SK-N-SH treated with all-trans-retinoic acid at 6 μM for 48 hours (cell line): ENCODE data around the gene DNTTIP2.

Experiments used
- ATAC-seq: fragments of 200-7000 bp; cut with Tn5 transposase; 3 replicates; pipeline ENCODE4 v1.9.1; 2020; ENCODE audit warnings: mild to moderate bottlenecking, moderate library complexity
- BACH2 ChIP-seq: fragments of 250-450 bp; sonication (Bioruptor Pico); IDR thresholded peaks from 2 replicates; pipeline ENCODE4 v1.9.0; 2021; ENCODE audit warnings: mild to moderate bottlenecking, borderline replicate concordance
- CSDC2 ChIP-seq: fragments of 250-450 bp; sonication (Bioruptor Pico); IDR thresholded peaks from 2 replicates; pipeline ENCODE4 v1.5.0; 2020; ENCODE audit warnings: mild to moderate bottlenecking, moderate library complexity
- CSRNP3 ChIP-seq: fragments of 250-450 bp; sonication (Bioruptor Pico); IDR thresholded peaks from 2 replicates; pipeline ENCODE4 v1.5.1; 2021; ENCODE audit warnings: mild to moderate bottlenecking, moderate library complexity
- ESRRG ChIP-seq: fragments of 250-450 bp; sonication (Bioruptor Pico); IDR thresholded peaks from 2 replicates; pipeline ENCODE4 v1.6.1; 2021; ENCODE audit warnings: mild to moderate bottlenecking
- GLIS3 ChIP-seq: fragments of 250-450 bp; sonication (Bioruptor Pico); IDR thresholded peaks from 2 replicates; pipeline ENCODE4 v1.5.0; 2020; ENCODE audit warnings: mild to moderate bottlenecking, moderate library complexity
- ISL1 ChIP-seq: fragments of 250-450 bp; sonication (Bioruptor Pico); IDR thresholded peaks from 2 replicates; pipeline ENCODE4 v2.1.2; 2022; ENCODE audit warnings: mild to moderate bottlenecking, moderate library complexity
- PATZ1 ChIP-seq: fragments of 250-450 bp; sonication (Bioruptor Pico); IDR thresholded peaks from 2 replicates; pipeline ENCODE4 v1.8.0; 2020; ENCODE audit warnings: mild to moderate bottlenecking, moderate library complexity, borderline replicate concordance
- PPARA ChIP-seq: fragments of 250-450 bp; sonication (Bioruptor Pico); IDR thresholded peaks from 2 replicates; pipeline ENCODE4 v1.5.0; 2020; ENCODE audit warnings: mild to moderate bottlenecking, borderline replicate concordance
- RARB ChIP-seq: fragments of 250-450 bp; sonication (Bioruptor Pico); IDR thresholded peaks from 2 replicates; pipeline ENCODE4 v1.8.0; 2021; ENCODE audit warnings: mild to moderate bottlenecking, moderate library complexity
- TCF4 ChIP-seq: fragments of 250-450 bp; sonication (Bioruptor Pico); IDR thresholded peaks from 2 replicates; pipeline ENCODE4 v1.8.0; 2021; ENCODE audit warnings: mild to moderate bottlenecking, moderate library complexity, borderline replicate concordance
- TOX ChIP-seq: fragments of 250-450 bp; sonication (Bioruptor Pico); IDR thresholded peaks from 2 replicates; pipeline ENCODE4 v1.8.0; 2021; ENCODE audit warnings: mild to moderate bottlenecking, moderate library complexity, borderline replicate concordance
- TSHZ2 ChIP-seq: fragments of 250-450 bp; sonication (Bioruptor Pico); IDR thresholded peaks from 2 replicates; pipeline ENCODE4 v1.5.0; 2020; ENCODE audit warnings: mild to moderate bottlenecking, moderate library complexity
- ZFP3 ChIP-seq: fragments of 250-450 bp; sonication (Bioruptor Pico); IDR thresholded peaks from 2 replicates; pipeline ENCODE4 v1.5.0; 2020; ENCODE audit warnings: mild to moderate bottlenecking, moderate library complexity
- ZNF565 ChIP-seq: fragments of 450-650 bp; formaldehyde crosslinking; conservative IDR thresholded peaks from 2 replicates; pipeline ENCODE4 v1.5.0; 2020; ENCODE audit warnings: low read depth, mild to moderate bottlenecking, moderate library complexity
- ZNF8 ChIP-seq: fragments of 450-650 bp; formaldehyde crosslinking; IDR thresholded peaks from 2 replicates; pipeline ENCODE4 v1.5.0; 2020; ENCODE audit warnings: mild to moderate bottlenecking, moderate library complexity

DNTTIP2 gene

GRCh38 chr1:93817819-93818569, 61.0 kb downstream of the DNTTIP2 start (continued):
- no peak for TF ChIP-seq TSHZ2 (CRISPR knock-in tag)
- no peak for TF ChIP-seq PPARA (CRISPR knock-in tag)
- TF ChIP-seq RARB (CRISPR knock-in tag) = no peak
- no peak for TF ChIP-seq ESRRG (CRISPR knock-in tag)
- TF ChIP-seq ZNF565 (CRISPR knock-in tag) = no peak

GRCh38 chr1:93816970-93817678, 61.9 kb downstream of the DNTTIP2 start:
- peak; percentile 15; the same call in 1 of the 2 replicates for TF ChIP-seq PATZ1 (CRISPR knock-in tag)
- TF ChIP-seq BACH2 (CRISPR knock-in tag) = no peak
- 0 out of 2 replicates have a peak, but pooled peaks have one; percentile 57 for TF ChIP-seq GLIS3 (CRISPR knock-in tag)
- peak; percentile 17; the same call in 1 of the 2 replicates for TF ChIP-seq ZNF8 (CRISPR knock-in tag)
- TF ChIP-seq TOX = no peak; the same call in 1 of the 2 replicates
- 0 out of 2 replicates have a peak, but pooled peaks have one; percentile 34 for TF ChIP-seq CSDC2
- TF ChIP-seq ZFP3 (CRISPR knock-in tag) = peak; percentile 50; the same call in 1 of the 2 replicates
- peak; percentile 65 for TF ChIP-seq ISL1 (CRISPR knock-in tag)
- peak; percentile 95 for TF ChIP-seq TCF4 (CRISPR knock-in tag)
- TF ChIP-seq CSRNP3 (CRISPR knock-in tag) = 0 out of 2 replicates have a peak, but pooled peaks have one; percentile 33
- TF ChIP-seq TSHZ2 (CRISPR knock-in tag) = peak; percentile 91
- TF ChIP-seq, all 23 proteins: peak for 9
- peak; percentile 77 for ATAC-seq
